GM10266 (cell line): ENCODE measurements around the gene CCDC196.
A peak's percentile ranks its signal among the peaks of the same experiment; 100 is the strongest.

Experiments used
- DNase-seq: peaks from one replicate; pipeline ENCODE4 v3.0.0; 2012; ENCODE audit errors: extremely low spot score
- TF ChIP-seq, protein P1 (sequence below): IDR thresholded peaks from 2 replicates; pipeline ENCODE4 v1.5.1; 2012; ENCODE audit warnings: mild to moderate bottlenecking, low read depth; ENCODE audit not compliant: control insufficient read depth, insufficient read depth; ENCODE audit errors: missing control alignments

CCDC196 gene

DNA sequence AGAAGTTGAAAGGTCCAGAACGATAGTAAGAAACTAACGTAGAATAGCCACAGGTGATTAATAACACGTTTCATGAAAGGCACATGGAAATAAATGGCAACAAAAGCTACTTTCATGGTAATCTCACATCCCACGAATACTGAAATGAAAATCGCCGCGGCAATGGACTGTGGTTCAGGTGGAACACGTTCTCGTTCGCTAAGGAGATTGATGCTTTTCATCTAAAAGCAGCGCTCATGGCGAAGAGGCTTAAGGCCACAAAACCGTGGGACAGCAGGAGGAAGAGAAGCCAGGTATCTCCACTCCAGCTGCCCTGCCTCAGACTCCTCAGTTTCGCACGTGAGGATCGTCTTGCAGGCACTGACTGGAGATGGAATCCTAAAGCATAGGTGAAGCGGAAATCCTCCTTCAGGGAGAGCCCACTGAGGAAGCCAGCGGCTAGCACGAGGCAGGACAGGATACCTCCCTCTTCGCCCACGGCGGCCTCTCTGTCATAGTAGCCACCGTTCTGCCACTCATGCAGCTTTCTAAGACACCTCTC, 21.1 kb downstream of the CCDC196 start:
- DNase-seq: peak; percentile 7
- TF ChIP-seq, protein P1, sequence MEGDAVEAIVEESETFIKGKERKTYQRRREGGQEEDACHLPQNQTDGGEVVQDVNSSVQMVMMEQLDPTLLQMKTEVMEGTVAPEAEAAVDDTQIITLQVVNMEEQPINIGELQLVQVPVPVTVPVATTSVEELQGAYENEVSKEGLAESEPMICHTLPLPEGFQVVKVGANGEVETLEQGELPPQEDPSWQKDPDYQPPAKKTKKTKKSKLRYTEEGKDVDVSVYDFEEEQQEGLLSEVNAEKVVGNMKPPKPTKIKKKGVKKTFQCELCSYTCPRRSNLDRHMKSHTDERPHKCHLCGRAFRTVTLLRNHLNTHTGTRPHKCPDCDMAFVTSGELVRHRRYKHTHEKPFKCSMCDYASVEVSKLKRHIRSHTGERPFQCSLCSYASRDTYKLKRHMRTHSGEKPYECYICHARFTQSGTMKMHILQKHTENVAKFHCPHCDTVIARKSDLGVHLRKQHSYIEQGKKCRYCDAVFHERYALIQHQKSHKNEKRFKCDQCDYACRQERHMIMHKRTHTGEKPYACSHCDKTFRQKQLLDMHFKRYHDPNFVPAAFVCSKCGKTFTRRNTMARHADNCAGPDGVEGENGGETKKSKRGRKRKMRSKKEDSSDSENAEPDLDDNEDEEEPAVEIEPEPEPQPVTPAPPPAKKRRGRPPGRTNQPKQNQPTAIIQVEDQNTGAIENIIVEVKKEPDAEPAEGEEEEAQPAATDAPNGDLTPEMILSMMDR: no peak

DNA sequence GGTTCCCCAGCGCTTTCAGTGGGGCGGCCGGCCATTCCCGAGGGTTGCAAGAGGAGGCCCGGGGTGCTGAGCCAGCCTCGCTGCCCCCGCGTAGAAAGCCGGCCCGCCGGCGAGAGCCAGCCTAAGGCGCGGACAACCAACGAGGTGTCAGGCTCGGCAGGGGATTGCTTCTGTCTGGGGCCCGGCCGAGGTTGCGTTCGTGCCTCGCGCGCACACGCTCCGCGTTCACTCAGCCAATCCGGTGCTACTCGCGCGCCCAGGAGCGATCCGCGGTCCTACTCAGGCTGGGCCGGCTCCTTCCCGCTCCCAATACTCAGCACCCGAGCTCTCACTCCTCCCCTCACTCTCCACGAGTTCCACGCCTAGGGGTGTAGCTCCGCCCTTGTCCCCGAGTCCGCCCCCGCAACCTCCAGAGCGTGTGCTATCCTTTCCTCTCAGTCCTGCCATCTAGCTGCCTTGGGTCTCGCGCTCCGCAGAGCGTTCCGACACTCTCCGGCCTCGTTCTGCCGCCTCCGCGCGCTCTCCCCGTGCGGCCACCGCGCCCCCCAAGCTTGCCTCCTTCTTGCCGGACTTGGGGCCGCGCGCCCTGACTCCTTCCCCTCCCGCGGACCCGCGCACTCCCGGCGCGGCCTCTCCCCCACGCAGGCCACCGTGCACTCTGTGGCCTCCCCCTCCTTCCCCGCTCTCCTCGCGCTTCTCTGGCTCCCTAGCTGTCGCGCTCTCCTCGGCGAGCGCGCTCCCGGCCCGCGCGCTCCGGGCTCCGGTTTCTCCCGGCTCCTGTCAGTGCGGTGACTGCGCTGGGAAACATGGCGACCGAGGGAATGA, 21.8 kb downstream of the CCDC196 start, which contains the start of gene GPHN:
Gene GPHN, plus strand, starts transcription at position 426 of the 825 bp plus-strand sequence.
- DNase-seq: peak; percentile 90
- TF ChIP-seq, protein P1: peak; percentile 43

DNA sequence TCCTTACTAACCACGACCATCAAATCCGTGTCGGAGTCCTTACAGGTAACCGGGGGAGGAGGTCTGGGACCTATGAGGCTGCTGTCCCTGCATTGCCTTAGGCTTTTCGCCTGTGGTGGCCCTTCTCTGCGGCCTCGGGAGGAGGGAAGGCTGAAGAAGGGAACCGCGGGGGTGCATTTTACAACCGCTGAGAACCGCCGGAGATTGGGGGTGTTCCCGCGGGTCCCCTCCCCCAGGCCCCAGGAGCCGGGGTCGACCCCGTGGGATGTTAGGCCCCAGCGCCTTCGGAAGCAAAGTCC, 22.3 kb downstream of the CCDC196 start:
- TF ChIP-seq, protein P1: no peak
- DNase-seq: no peak

DNA sequence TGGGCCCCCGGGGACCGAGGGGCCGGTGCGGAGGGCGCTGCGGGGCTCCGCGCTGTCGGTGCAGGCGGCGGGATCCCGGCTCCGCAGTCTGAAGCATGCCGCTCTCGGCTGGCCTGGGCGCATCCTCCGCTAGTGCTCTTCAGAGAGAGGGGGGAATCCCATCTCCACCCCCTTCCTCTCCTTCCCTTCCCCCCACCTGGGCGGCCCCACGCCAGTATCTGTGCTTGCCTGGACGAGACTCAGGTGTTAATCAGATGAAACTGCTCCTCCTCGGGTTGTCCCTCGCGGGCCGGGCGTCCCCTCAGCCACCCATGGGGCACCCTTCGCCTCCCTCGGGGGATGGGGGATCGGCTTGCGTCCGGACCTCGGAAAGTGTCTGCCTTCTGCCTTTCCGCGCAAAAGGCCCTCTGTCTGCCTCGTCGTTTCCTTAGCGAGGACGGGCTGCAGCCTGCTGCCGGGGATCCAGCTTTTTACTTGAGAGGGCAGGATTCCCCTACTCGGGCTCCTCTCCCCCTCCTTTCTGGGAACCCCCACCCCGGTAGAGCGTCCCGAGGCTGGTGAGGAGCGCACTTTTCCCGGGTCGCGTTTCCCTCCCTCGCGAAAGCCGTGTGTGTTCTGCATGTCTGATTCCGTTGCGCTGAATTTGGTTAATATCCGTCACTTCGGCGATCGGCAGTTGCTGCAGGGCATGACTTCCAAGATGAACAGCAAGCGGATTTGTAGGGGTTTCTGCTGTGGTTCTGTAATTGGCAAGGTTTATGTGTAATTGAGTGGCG, 22.9 kb downstream of the CCDC196 start:
- TF ChIP-seq, protein P1: no peak
- DNase-seq: peak; percentile 70

DNA sequence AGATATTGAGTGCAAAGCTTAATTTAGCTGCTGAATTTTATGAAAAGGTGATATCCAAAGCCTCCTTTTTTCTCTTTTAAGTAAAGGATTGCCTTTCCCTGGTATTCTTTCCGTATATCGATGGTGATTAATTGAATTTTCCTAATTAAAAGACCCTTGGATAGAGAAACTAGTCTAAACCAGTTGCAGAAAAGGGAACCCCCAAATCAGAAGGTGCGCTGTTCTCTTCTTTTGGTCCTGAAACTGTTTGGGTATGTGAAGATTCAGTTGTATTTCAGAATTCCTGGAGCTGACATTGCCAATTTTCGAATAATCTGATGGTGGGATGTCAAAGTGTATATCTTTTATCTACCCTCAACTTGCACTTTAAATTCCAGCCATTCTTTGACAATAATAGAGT, 23.7 kb downstream of the CCDC196 start:
- peak; percentile 7 for DNase-seq

DNA sequence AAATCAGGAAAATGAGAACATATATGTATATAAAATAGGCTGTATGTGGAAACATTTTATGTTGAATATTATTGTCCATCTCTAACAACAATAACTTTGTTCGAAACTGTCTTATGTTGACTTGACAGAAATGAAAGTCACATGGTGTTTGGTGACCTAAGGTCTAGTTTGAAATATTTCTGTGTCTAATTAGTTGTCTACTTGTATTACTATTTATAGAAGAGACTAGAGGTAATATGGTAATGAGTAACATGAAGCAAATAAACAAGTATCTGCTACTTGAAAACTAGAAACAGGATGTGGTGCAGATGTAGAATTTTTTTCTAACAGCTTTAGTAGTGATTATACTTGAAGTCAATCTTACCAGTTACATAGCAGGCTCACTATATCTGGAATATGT, 25.7 kb downstream of the CCDC196 start:
- peak; percentile 5 for DNase-seq
- TF ChIP-seq, protein P1: no peak

More for the DNA sequence above, 23.7 kb downstream of the CCDC196 start:
- TF ChIP-seq, protein P1: no peak
